NCI-H2029 treated with DMSO at 0.1 percent for 48 hours (cell line): ENCODE data around the gene AKAP10.
"Not testable (repeated sequence)": the region's sequence is repeated elsewhere in the genome, so short reads cannot be mapped to it uniquely, and the experiment has no call there.

Experiments
- DNase-seq: peaks from one replicate; lab custom pipeline; 2025; lab: John Stamatoyannopoulos, UW

AKAP10 gene

DNA sequence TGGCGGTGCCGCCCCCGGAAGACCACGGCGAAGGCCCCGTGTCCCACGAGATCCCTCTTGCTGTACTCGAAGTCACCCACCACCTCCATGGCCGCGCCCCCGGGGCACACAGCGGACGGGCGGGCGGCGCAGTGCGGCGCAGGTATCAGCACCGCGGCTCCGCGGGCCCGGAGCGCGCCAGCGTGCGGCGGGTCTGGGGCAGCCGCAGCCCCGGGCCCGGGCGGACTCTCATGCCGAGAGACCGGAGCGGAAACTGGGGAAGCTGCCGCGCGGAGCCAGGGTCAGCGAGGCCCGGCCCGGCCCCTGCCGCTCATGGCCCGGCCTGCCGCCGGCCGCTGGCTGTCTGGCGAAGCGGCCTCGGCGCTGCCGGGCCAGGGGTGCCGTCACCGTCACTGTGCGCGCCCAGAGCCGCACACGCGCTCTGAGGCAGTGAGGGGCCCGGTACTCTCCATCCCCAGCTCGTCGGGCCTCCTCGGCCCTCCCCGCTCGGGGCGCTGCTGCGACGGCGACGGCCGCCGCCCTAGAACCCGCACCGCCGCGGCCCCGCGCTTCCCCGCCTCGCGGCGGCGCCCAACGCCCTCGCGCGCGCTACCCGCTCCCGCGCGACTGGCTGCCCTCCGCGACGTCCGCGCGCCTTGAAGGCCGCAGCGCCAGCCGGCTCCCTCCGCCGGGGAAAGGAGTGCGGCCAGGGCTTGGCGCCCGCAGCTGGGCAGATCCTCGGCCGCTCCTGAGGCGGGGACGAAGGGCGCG lies 110.1 kb downstream of the AKAP10 start, which contains the start of gene ULK2:
Gene ULK2 (minus strand): TSS at position 608 of the 750 bp plus-strand sequence. CDS start 519 bp downstream, at position 89.
- peak; percentile 7 for DNase-seq

DNA sequence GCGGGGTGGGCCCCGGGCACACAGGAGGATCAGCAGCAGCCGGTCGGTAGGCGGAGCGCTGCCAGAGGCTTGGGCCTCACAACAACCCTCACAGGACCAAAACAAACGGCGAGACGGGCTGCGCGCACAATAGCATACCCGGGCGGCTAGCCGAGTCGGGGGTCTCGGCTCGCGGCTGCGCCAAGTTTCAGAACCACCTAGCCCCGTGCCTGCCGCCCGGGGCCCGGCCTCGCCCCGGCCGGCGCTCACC lies 110.6 kb downstream of the AKAP10 start:
- no peak for DNase-seq

DNA sequence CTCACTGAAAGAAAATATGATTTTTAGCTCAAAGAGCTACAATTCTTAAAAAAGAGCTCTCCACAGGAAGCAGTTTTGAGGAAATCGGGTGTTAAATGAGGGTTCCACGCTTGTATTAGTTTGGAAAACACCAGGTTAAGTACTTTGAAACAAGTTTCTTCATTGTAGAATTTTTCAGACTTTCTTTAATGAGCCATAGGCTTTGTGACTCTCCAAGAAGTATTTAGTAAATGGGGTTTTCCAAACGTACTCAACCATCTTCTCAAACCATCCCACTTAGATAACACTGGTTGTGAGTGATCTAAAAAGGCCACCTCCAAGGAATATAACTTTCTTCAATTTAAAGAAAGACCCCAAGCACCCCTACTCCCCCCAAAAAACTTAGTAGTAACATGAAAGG lies 112.6 kb downstream of the AKAP10 start:
- DNase-seq, result no peak

DNA sequence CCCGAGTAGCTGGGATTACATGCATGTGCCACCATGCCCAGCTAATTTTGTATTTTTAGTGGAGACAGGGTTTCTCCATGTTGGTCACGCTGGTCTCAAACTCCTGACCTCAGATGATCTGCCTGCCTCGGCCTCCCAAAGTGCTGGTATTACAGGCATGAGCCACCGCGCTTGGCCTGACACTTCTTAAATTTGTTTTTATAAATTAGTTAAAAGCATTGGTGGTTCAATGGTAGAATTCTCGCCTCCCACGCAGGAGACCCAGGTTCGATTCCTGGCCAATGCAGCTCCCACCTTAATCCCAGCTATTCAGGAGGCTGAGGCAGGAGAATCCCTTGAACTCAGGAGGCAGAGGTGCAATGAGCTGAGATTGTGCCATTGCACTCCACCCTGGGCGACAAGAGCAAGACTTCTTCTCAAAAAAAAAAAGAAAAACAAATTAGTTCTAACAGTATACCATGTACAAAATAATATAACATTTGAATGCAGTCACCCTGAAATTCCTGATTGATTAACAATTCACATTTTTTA lies 116.9 kb downstream of the AKAP10 start:
- not testable (repeated sequence) for DNase-seq

DNA sequence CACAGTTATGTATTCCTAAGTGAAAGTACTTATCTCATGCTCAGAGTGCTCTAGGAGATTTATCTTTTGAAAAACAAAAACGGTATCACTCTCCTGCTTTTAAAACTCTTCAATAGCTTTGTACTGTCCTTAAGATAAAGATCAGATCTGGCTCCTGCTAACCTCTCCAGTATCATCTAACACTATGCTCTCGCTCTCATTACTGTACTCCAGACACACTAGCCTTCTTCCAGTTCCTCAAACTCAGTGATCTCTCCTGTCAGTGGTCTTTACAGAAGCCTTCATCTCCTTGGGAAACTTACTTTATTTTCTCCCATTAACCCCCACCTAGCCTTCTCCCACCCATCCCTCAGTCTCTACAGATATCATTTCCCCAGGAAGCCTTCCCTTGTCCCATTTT lies 120.0 kb downstream of the AKAP10 start:
- no peak for DNase-seq
